DND-41 (cell line): ENCODE data around the gene CELSR1.

Experiments
- EZH2 ChIP-seq: IDR thresholded peaks from 3 replicates; pipeline ENCODE4 v1.6.1; 2012; ENCODE audit warnings: borderline replicate concordance, low read depth, mild to moderate bottlenecking, moderate library complexity, low read length, inconsistent platforms; ENCODE audit not compliant: severe bottlenecking
- TF ChIP-seq, protein P1 (sequence below): IDR thresholded peaks from 2 replicates; pipeline ENCODE4 v1.5.1; 2012; ENCODE audit warnings: borderline replicate concordance, low read length, moderate library complexity, mild to moderate bottlenecking; ENCODE audit not compliant: poor library complexity, severe bottlenecking; ENCODE audit errors: extremely low read depth

DNA sequence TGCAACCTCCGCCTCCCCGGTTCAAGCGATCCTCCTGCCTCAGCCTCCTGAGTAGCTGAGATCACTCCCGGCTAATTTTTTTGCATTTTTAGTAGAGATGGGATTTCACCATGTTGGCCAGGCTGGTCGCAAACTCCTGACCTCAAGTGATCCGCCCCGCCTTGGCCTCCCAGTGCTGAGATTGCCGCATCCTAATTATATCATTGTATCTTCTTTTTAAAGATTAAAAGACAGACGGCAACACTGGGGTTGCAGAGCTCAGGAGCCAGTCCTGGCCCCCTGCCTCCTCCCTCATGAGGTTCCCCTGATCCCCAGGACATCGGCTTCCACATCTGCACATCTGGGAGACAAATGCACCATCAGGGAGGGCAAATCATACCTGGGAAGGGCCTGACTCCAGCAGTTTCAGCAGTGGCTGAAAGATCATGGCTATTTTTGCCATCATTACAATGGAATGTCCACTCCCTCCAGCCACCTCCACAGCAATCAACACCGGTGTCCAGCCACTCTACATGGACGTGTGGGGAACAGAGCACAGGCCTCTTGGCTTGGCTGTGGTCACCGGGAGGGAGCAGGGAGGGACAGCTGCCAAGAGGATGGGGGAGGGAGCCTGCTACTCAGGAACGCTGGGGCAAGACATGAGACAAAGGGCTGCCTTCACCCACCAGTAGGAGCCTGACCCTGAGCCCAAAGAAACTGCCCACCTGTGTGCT, 9.2 kb upstream of the CELSR1 start:
- TF ChIP-seq, protein P1, sequence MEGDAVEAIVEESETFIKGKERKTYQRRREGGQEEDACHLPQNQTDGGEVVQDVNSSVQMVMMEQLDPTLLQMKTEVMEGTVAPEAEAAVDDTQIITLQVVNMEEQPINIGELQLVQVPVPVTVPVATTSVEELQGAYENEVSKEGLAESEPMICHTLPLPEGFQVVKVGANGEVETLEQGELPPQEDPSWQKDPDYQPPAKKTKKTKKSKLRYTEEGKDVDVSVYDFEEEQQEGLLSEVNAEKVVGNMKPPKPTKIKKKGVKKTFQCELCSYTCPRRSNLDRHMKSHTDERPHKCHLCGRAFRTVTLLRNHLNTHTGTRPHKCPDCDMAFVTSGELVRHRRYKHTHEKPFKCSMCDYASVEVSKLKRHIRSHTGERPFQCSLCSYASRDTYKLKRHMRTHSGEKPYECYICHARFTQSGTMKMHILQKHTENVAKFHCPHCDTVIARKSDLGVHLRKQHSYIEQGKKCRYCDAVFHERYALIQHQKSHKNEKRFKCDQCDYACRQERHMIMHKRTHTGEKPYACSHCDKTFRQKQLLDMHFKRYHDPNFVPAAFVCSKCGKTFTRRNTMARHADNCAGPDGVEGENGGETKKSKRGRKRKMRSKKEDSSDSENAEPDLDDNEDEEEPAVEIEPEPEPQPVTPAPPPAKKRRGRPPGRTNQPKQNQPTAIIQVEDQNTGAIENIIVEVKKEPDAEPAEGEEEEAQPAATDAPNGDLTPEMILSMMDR: no peak
- TF ChIP-seq EZH2: no peak
